GM10266 (cell line): ENCODE data around the gene GTPBP6.
"Not testable (repeated sequence)": the region's sequence is repeated elsewhere in the genome, so short reads cannot be mapped to it uniquely, and the experiment has no call there.

Source experiments
- DNase-seq: peaks from one replicate; pipeline ENCODE4 v3.0.0; 2012; ENCODE audit errors: extremely low spot score
- TF ChIP-seq, protein P1 (sequence below): IDR thresholded peaks from 2 replicates; pipeline ENCODE4 v1.5.1; 2012; ENCODE audit warnings: mild to moderate bottlenecking, low read depth; ENCODE audit not compliant: control insufficient read depth, insufficient read depth; ENCODE audit errors: missing control alignments

The GTPBP6 gene

DNA sequence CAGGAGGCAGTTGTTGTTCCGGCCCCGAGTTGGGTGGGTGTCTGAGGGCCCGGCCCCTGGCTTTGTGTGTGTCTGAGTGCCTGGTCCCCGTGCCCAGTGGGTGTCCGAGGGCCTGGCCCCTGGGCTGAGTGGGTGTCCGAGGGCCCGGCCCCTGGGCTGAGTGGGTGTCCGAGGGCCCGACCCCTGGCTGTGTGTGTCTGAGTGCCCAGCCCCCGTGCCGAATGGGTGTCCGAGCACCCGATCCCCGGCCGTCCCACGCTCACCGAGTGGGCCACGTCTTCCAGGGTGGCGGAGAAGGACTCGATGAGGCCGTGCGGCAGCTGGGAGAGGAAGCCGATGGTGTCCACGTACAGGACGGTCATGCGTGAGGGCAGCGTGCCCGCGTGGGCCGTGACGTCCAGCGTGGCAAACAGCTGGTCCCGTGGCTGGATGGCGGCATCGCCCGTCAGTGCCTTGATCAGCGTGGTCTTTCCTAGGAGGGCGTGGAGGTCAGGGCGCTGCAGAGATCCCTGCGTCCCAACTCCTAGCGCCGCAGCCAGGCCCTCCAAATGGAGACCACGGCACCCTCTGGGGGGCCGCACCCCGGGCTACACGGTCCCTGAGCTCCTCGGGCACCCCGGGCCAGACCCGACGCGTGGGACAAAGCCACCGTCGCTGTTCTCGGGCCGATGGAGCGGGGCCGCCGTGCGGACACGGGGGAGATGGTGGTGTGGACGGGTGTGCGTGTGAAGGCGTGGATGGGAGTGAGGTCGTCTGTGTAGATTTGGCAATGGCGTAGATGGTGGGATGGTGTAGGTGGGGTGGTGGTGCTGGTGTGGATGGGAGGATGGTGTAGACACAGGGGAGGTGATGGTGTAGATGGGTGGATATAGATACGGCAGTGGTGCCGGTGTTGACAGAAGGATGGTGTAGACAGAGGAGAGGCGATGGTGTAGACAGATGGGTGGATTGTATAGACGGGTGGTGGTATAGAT, 7.2 kb downstream of the GTPBP6 start:
- TF ChIP-seq, protein P1, sequence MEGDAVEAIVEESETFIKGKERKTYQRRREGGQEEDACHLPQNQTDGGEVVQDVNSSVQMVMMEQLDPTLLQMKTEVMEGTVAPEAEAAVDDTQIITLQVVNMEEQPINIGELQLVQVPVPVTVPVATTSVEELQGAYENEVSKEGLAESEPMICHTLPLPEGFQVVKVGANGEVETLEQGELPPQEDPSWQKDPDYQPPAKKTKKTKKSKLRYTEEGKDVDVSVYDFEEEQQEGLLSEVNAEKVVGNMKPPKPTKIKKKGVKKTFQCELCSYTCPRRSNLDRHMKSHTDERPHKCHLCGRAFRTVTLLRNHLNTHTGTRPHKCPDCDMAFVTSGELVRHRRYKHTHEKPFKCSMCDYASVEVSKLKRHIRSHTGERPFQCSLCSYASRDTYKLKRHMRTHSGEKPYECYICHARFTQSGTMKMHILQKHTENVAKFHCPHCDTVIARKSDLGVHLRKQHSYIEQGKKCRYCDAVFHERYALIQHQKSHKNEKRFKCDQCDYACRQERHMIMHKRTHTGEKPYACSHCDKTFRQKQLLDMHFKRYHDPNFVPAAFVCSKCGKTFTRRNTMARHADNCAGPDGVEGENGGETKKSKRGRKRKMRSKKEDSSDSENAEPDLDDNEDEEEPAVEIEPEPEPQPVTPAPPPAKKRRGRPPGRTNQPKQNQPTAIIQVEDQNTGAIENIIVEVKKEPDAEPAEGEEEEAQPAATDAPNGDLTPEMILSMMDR = no peak

GRCh38 chrX:310621-311155, 7.9 kb downstream of the GTPBP6 start:
- TF ChIP-seq, protein P1 = no peak
- DNase-seq = no peak

More for the DNA sequence above, 7.2 kb downstream of the GTPBP6 start:
- no peak for DNase-seq

GRCh38 chrX:308821-309520, 9.6 kb downstream of the GTPBP6 start:
- DNase-seq = no peak
- TF ChIP-seq, protein P1 = no peak

DNA sequence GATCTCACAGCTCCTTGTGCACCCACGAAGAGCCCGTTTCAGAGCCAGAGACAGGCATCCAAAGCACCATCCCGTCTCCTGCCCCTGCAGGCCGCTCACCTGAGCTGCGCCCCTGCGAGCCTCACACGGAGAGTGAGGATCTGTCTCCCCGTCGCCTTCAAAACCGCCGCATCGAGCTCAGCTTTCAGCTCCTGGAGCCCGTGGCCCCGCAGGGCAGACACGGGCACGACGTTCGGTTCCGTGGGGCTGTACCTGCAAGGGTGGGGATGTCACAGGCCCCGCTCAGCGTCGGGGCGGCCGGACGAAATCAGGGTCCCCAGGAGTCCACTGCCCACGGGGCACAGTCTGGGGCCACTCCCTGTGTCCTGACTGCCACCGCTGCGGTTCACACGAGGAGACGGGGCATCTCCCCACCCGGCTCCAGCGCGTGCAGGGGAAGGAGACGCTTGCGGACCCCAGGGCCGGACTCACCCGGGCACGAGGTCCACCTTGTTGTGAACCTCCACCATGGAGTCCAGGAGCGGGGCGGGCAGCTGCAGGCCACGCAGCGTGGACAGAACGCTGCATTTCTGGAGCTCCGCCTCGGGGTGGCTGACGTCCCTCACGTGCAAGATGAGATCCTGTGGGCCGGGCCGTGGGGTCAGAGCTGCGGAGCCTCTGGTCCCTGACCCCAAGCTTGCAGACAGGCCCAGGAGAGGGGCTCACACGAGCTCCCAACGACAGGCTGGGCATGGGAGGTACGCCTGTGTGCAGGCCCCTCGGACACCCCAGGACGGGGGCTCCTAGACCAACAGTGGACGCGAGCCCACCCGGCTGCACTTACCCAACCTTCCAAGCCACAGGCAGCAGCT, 11.1 kb downstream of the GTPBP6 start:
- TF ChIP-seq, protein P1 = no peak
- no peak for DNase-seq

- not testable (repeated sequence) for DNase-seq
Observed at GRCh38 chrX:306614-307251, 11.9 kb downstream of the GTPBP6 start.

GRCh38 chrX:305781-306613, 12.6 kb downstream of the GTPBP6 start:
- DNase-seq = not testable (repeated sequence)

- DNase-seq = no peak
- TF ChIP-seq, protein P1 = no peak
Observed at GRCh38 chrX:302975-303374, 15.6 kb downstream of the GTPBP6 start.
